HG03066 (cell line): ENCODE measurements around the gene ACADVL.
"Not testable (repeated sequence)": the region's sequence is repeated elsewhere in the genome, so short reads cannot be mapped to it uniquely, and the experiment has no call there.

ENCODE experiments used
- ATAC-seq: cut with Tn5 transposase; IDR thresholded peaks from one replicate; pipeline ENCODE4 v1.9.1; 2021; ENCODE audit warnings: low read depth; ENCODE audit not compliant: unreplicated experiment

Gene ACADVL

DNA sequence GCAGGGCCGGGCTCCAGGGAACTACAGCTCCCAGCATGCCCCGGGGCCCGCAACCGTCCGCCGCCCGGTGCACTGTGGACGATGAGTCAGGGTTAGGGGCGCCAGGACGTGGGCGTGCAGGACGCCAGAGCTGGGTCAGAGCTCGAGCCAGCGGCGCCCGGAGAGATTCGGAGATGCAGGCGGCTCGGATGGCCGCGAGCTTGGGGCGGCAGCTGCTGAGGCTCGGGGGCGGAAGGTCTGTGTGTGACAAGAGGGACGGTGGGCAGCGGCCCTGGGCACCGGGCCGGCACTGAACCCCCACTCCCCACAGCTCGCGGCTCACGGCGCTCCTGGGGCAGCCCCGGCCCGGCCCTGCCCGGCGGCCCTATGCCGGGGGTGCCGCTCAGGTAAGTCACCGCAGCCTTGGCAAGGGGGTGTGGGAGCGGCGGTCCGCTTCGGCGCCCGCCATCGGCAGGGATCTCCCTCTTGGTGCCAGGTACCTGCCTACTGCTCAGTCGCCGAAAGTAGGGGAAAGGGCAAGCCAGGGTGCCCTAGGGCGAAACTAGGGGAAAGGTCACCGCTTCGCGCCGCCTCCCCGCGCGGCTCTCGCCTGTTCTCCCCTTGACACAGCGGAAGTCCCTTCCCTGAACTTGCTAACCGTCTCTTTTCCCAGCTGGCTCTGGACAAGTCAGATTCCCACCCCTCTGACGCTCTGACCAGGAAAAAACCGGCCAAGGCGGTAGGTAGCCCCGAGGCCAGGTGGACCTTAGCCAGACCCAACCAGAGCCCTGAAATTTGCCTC is at the start of gene ACADVL, which contains the start of gene DLG4:
TSS of gene ACADVL (plus strand) at position 127 of the 781 bp plus-strand sequence. CDS start at position 174, 47 bp downstream.
TSS of gene DLG4 (minus strand) at position 25 of the 781 bp plus-strand sequence.
- no peak for ATAC-seq

GRCh38 chr17:7172522-7173191 is 47.1 kb upstream of the ACADVL start:
- ATAC-seq = not testable (repeated sequence)

GRCh38 chr17:7173687-7174602 is 45.8 kb upstream of the ACADVL start:
- ATAC-seq = no peak

DNA sequence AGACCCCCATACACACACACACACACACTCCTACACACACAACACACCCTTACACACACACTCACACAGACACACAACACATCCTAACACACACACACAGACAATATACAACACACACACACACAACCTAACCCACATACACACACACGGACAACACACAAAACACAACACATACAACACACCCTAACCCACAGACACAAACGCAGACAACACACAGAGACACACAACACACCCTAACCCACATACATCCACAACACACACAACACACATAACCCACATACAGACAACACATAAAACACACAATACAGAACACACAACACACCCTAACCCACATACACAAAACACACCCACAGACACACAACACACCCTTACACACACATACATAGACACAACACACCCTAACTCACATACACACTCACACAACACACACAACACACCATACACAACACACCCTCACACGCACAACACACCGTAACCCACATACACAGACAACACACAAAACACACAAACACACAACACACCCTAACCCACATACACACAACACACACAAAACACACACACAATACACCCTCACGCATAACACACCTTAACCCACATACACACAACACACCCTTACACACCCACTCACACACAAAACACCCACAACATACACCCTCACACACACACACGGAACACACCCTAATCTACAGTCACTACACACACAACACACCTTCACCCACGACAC is 45.0 kb upstream of the ACADVL start:
- ATAC-seq = no peak

- no peak for ATAC-seq
Observed at GRCh38 chr17:7175330-7175733, 44.4 kb upstream of the ACADVL start.

- no peak for ATAC-seq
Observed at GRCh38 chr17:7176107-7176840, 43.5 kb upstream of the ACADVL start.

GRCh38 chr17:7176841-7177190 is 42.9 kb upstream of the ACADVL start:
- ATAC-seq = no peak

DNA sequence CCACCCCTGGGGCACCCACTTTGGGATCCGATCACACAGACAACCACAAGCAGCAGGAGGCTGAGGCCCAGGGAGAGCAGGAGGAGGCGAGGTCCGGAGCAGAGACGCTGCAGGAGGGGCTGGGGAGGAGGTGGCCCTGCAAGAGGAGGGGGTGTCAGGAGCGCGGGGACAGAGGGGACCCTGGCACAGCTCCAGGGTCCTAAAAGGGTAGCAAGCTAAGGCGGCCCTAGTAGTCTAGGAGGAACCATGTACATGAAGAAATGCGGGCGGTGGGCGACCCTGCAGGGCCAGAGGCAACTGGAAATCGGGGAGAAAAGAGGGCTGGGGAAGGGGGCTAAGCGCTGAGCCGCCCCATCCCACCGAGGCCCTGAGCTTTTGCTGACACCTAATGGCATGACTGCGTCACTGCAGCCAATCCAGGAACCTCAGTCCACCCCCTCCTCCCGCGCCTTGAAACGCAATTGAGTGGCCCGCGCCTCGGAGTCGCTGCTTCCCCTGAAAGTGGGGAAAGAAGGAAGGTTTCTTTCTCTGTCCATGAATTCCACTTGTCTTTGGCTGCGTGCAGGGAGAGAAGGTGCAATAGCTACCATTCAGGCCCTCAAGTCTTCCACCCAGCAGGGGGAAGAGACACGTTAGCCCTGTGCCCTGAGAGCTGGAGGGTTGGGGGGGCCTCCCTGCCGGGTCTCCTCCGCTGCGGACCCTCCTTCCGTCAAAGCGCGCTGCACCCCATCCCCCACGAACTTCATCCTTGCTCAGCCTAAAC is 42.4 kb upstream of the ACADVL start:
- ATAC-seq = no peak

GRCh38 chr17:7177954-7178477 is 41.7 kb upstream of the ACADVL start:
- ATAC-seq = no peak

GRCh38 chr17:7178973-7179316 is 40.8 kb upstream of the ACADVL start:
- no peak for ATAC-seq

GRCh38 chr17:7179317-7180254 is 40.2 kb upstream of the ACADVL start, which contains the start of gene ASGR1:
ASGR1 (minus strand) TSS chr17:7179370; CDS start chr17:7178563, 807 bp downstream.
- no peak for ATAC-seq

DNA sequence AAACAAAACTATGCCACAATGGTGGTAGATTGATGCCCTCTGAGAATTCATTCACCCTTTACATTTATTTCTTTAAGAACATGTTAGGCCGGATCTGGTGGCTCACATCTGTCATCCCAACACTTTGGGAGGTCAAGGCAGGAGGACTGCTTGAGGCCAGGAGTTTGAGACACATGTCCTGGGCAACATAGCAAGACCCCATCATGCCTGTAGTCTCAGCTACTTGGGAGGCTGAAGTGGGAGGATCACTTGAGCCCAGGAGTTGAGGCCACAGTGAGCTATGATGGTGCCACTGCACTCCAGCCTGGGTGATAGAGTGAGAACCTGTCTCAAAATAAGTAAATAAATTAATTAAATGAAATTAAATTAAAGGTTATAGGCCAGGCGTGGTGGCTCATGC is 37.6 kb upstream of the ACADVL start:
- ATAC-seq = not testable (repeated sequence)

DNA sequence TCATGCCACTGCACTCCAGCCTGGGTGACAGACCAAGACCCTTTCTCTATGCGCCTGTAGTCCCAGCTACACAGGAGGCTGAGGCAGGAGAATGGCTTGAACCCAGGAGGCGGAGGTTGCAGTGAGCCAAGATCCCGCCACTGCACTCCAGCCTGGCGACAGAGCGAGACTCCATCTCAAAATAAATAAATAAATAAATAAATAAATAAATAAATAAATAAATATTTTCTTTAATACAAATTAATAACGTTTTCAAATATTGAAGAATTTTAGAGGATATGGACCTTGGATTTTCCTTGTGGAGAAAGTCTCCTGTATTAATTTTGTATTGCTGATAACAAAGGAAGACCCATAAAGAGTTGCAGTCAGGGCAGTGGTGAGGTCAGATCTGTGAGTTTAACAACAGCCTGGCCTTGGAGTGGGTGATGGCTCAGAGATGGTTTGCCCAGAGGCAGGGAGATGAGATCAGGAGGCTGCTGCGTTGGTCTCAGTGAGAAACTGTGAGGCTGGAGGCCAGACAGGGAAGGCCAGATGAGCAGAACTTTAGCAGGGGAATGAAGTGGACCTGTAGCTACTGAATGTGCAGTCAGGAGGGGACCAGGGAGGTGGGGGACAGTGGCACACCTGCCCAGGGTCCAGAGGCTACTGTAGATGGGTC is 36.2 kb upstream of the ACADVL start:
- ATAC-seq = no peak

DNA sequence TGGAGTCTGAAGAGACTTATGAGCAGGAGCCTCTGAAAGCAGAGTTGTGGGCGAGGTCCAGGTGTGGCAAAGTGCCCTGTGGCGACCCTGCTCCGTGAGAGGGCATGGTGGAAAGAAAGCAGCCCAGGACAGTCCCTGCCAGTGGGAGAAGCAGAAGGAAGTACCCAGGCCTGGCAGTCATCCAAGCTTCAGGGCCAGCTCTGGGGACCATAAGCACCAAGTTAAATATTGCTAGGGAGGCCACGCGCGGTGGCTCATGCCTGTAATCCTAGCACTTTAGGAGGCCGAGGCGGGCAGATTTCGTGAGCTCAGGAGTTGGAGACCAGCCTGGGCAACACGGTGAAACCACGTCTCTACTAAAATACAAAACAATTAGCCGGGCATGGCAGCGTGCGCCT is 35.6 kb upstream of the ACADVL start:
- ATAC-seq = no peak

DNA sequence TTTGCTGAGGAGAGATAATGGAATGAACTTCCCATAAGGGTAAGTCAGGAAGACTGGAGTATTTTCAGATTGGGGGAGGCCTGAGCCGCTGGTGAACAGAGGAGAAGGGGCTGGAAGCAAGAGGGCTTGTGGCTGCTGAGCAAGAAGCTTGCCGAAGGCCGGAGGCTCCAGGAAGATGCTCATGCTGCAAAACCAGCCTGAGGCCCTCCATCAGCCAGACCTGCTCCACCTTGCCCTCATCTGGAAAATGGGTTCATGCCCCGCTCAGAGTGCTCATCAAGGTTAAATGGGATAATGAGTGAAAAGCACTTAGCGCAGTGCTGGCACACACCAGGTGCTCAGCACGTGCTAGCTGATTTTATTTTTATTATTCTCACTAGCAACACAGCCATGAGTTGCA is 35.1 kb upstream of the ACADVL start:
- ATAC-seq = no peak

GRCh38 chr17:7186241-7186640 is 33.5 kb upstream of the ACADVL start:
- no peak for ATAC-seq

GRCh38 chr17:7190276-7190917 is 29.3 kb upstream of the ACADVL start:
- ATAC-seq = no peak
